ENCODE measurements around the gene MSANTD1.

MSANTD1 gene

GRCh38 chr4:3218824-3219760 lies 29.9 kb upstream of the MSANTD1 start:
- H3K4me1 Mint-ChIP-seq: no peaks in the 10 kb centered on the region
- DNase-seq: no peak
- peaks cover 5% of the 10 kb centered on the region for H3K27me3 Mint-ChIP-seq (ENCODE audit: low read depth, poor library complexity)
- no peaks in the 10 kb centered on the region for H3K9me3 Mint-ChIP-seq
- peaks cover 64% of the 10 kb centered on the region for H3K36me3 Mint-ChIP-seq (ENCODE audit: low read depth)
- no peak overlapping the region for H3K4me3 Mint-ChIP-seq
- H3K27ac Mint-ChIP-seq: peak overlapping the region; percentile 96
- no peak for TF ChIP-seq CTCF (IDR thresholded peaks at IDR 0.05)

GRCh38 chr4:3219761-3220475 lies 29.0 kb upstream of the MSANTD1 start:
- DNase-seq: no peak
- TF ChIP-seq CTCF (IDR thresholded peaks at IDR 0.05): no peak
- H3K36me3 Mint-ChIP-seq (ENCODE audit: low read depth): peaks cover 57% of the 10 kb centered on the region
- H3K27ac Mint-ChIP-seq: no peak overlapping the region
- H3K4me1 Mint-ChIP-seq: no peaks in the 10 kb centered on the region
- no peak overlapping the region for H3K4me3 Mint-ChIP-seq
- no peaks in the 10 kb centered on the region for H3K9me3 Mint-ChIP-seq
- H3K27me3 Mint-ChIP-seq (ENCODE audit: low read depth, poor library complexity): peaks cover 8% of the 10 kb centered on the region

- Mint-ChIP-seq H3K4me1 (no peaks in the 10 kb centered on the region), H3K4me3 (no peak overlapping the region), H3K27me3 (ENCODE audit: low read depth, poor library complexity) (peaks cover 8% of the 10 kb centered on the region), H3K27ac (no peak overlapping the region), H3K36me3 (ENCODE audit: low read depth) (peaks cover 53% of the 10 kb centered on the region), H3K9me3 (no peaks in the 10 kb centered on the region)
- no peak for DNase-seq
- no peak for TF ChIP-seq CTCF (IDR thresholded peaks at IDR 0.05)
These were observed 28.3 kb upstream of the MSANTD1 start for GRCh38 chr4:3220476-3221183.

GRCh38 chr4:3221184-3221494 lies 27.8 kb upstream of the MSANTD1 start:
- TF ChIP-seq CTCF (IDR thresholded peaks at IDR 0.05): no peak
- H3K4me1 Mint-ChIP-seq: no peaks in the 10 kb centered on the region
- H3K9me3 Mint-ChIP-seq: no peaks in the 10 kb centered on the region
- peaks cover 7% of the 10 kb centered on the region for H3K27me3 Mint-ChIP-seq (ENCODE audit: low read depth, poor library complexity)
- no peak overlapping the region for H3K4me3 Mint-ChIP-seq
- peak overlapping the region; percentile 3 for H3K27ac Mint-ChIP-seq
- no peak for DNase-seq
- peaks cover 52% of the 10 kb centered on the region for H3K36me3 Mint-ChIP-seq (ENCODE audit: low read depth)

GRCh38 chr4:3221996-3222395 lies 27.0 kb upstream of the MSANTD1 start:
- no peak for TF ChIP-seq CTCF (IDR thresholded peaks at IDR 0.05)
- Mint-ChIP-seq H3K27me3 (ENCODE audit: low read depth, poor library complexity) (peaks cover 5% of the 10 kb centered on the region), H3K36me3 (ENCODE audit: low read depth) (peaks cover 46% of the 10 kb centered on the region), H3K4me3 (no peak overlapping the region), H3K27ac (peak overlapping the region; percentile 77), H3K9me3 (no peaks in the 10 kb centered on the region), H3K4me1 (no peaks in the 10 kb centered on the region)
- DNase-seq: no peak
